HG02623 (cell line): ENCODE results near the gene UBE2L3.
A peak's percentile ranks its signal among the peaks of the same experiment; 100 is the strongest.
"Not testable (repeated sequence)": the region's sequence is repeated elsewhere in the genome, so short reads cannot be mapped to it uniquely, and the experiment has no call there.

Source experiments
- ATAC-seq: cut with Tn5 transposase; IDR thresholded peaks from one replicate; pipeline ENCODE4 v1.9.1; 2021; ENCODE audit warnings: moderate library complexity; ENCODE audit not compliant: unreplicated experiment

Gene UBE2L3

GRCh38 chr22:21642584-21643448 is 75.3 kb downstream of the UBE2L3 start:
- no peak for ATAC-seq

GRCh38 chr22:21643533-21644357 is 76.2 kb downstream of the UBE2L3 start:
- ATAC-seq, result no peak

- ATAC-seq, result not testable (repeated sequence)
Measured at GRCh38 chr22:21645513-21645912, 78.0 kb downstream of the UBE2L3 start.

GRCh38 chr22:21646608-21647590 is 79.4 kb downstream of the UBE2L3 start:
- no peak for ATAC-seq

GRCh38 chr22:21650280-21650679 is 82.8 kb downstream of the UBE2L3 start:
- ATAC-seq, result no peak

- ATAC-seq, result no peak
Measured at GRCh38 chr22:21650823-21651520, 83.5 kb downstream of the UBE2L3 start.

GRCh38 chr22:21651521-21652009 is 84.1 kb downstream of the UBE2L3 start:
- ATAC-seq, result peak; percentile 20

- ATAC-seq, result peak; percentile 78
Measured at GRCh38 chr22:21652010-21652546, 84.6 kb downstream of the UBE2L3 start.

GRCh38 chr22:21652547-21653545 is 85.3 kb downstream of the UBE2L3 start:
- ATAC-seq, result no peak

- peak; percentile 13 for ATAC-seq
Measured at GRCh38 chr22:21657020-21657359, 89.5 kb downstream of the UBE2L3 start.

- ATAC-seq, result peak; percentile 81
Measured at GRCh38 chr22:21657360-21658032, 90.0 kb downstream of the UBE2L3 start.

GRCh38 chr22:21659864-21660525 is 92.5 kb downstream of the UBE2L3 start:
- no peak for ATAC-seq

- no peak for ATAC-seq
Measured at GRCh38 chr22:21660904-21661303, 93.4 kb downstream of the UBE2L3 start.

GRCh38 chr22:21661991-21662390 is 94.5 kb downstream of the UBE2L3 start:
- ATAC-seq, result no peak

GRCh38 chr22:21663738-21664137 is 96.2 kb downstream of the UBE2L3 start:
- no peak for ATAC-seq

GRCh38 chr22:21665047-21665851 is 97.7 kb downstream of the UBE2L3 start:
- no peak for ATAC-seq

GRCh38 chr22:21666786-21667185 is 99.3 kb downstream of the UBE2L3 start:
- ATAC-seq, result no peak
